SU-DHL-6 (cell line): ENCODE data around the gene RBM4B.
A peak's percentile ranks its signal among the peaks of the same experiment; 100 is the strongest.

ENCODE experiments used
- H2AFZ ChIP-seq: fragments of 200-600 bp; sonication (generic); 2 replicates; pipeline ENCODE4 v1.6.1; 2014; ENCODE audit warnings: low read depth, mild to moderate bottlenecking, moderate library complexity, mixed read lengths, antibody characterized with exemption, low read length; ENCODE audit not compliant: severe bottlenecking
- H3F3A ChIP-seq: fragments of 200-600 bp; shearing (Covaris generic); 2 replicates; pipeline ENCODE4 v1.6.0; 2016; ENCODE audit warnings: antibody characterized with exemption, mild to moderate bottlenecking; ENCODE audit not compliant: insufficient read depth
- H3K27ac ChIP-seq: fragments of 200-600 bp; sonication (generic); 2 replicates; pipeline ENCODE4 v1.5.1; 2016; ENCODE audit warnings: low read depth, mild to moderate bottlenecking, low read length, moderate library complexity, mixed read lengths
- H3K27me3 ChIP-seq: fragments of 200-600 bp; sonication (generic), shearing (Covaris generic); 2 replicates; pipeline ENCODE4 v1.6.0; 2014; ENCODE audit warnings: mild to moderate bottlenecking, low read length
- H3K36me3 ChIP-seq: fragments of 200-600 bp; sonication (generic); 2 replicates; pipeline ENCODE4 v1.6.1; 2014; ENCODE audit warnings: mild to moderate bottlenecking, low read length, mixed read lengths
- H3K4me2 ChIP-seq: fragments of 300-600, 200-600 bp; shearing (Covaris generic), sonication (generic); 2 replicates; pipeline ENCODE4 v1.6.0; 2014; ENCODE audit warnings: low read length, low read depth, mild to moderate bottlenecking; ENCODE audit not compliant: poor library complexity, severe bottlenecking
- H3K4me3 ChIP-seq: fragments of 200-600 bp; sonication (generic); 2 replicates; pipeline ENCODE4 v1.5.1; 2014; ENCODE audit warnings: antibody characterized with exemption, low read length, mild to moderate bottlenecking, mixed read lengths; ENCODE audit not compliant: insufficient read depth, poor library complexity, severe bottlenecking
- H3K79me2 ChIP-seq: fragments of 200-600 bp; sonication (generic); 2 replicates; pipeline ENCODE4 v1.6.1; 2014; ENCODE audit warnings: mild to moderate bottlenecking, low read length, moderate library complexity; ENCODE audit not compliant: insufficient read depth
- H3K9ac ChIP-seq: fragments of 200-600 bp; sonication (generic); 2 replicates; pipeline ENCODE4 v1.7.0; 2014; ENCODE audit warnings: mild to moderate bottlenecking, low read length
- H3K9me2 ChIP-seq: fragments of 200-600 bp; sonication (generic); replicated peaks from 2 replicates; pipeline ENCODE4 v1.6.1; 2014; ENCODE audit warnings: low read length; ENCODE audit not compliant: insufficient read depth
- H3K9me3 ChIP-seq: fragments of 200-600 bp; sonication (generic); 2 replicates; pipeline ENCODE4 v1.6.1; 2014; ENCODE audit warnings: low read length, mixed read lengths; ENCODE audit not compliant: insufficient read depth
- H4K20me1 ChIP-seq: fragments of 200-600 bp; sonication (generic); 2 replicates; pipeline ENCODE4 v1.6.1; 2014; ENCODE audit warnings: low read depth, mild to moderate bottlenecking, antibody characterized with exemption, low read length, moderate library complexity, mixed read lengths
- EZH2phosphoT487 ChIP-seq: fragments of 200-600 bp; sonication (generic), shearing (Covaris generic); conservative IDR thresholded peaks from 2 replicates; pipeline ENCODE4 v1.6.1; 2018; ENCODE audit warnings: mild to moderate bottlenecking, antibody characterized with exemption, low read length, moderate library complexity, mixed read lengths
- TF ChIP-seq, protein P1 (sequence below): fragments of 200-600 bp; sonication (generic); IDR thresholded peaks from one replicate; pipeline ENCODE4 v1.5.1; 2017; ENCODE audit warnings: antibody characterized with exemption, mild to moderate bottlenecking, low read length, moderate library complexity; ENCODE audit not compliant: insufficient read depth, poor library complexity, severe bottlenecking

The RBM4B gene

DNA sequence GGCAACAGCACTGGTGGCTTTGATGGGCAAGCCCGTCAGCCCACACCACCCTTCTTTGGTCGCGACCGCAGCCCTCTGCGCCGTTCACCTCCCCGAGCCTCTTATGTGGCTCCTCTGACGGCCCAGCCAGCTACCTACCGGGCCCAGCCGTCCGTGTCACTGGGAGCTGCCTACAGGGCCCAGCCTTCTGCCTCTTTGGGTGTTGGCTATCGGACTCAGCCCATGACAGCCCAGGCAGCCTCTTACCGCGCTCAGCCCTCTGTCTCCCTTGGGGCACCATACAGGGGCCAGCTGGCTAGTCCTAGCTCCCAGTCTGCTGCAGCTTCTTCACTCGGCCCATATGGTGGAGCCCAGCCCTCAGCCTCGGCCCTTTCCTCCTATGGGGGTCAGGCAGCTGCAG is 53.2 kb downstream of the RBM4B start:
- H3K27me3 ChIP-seq = no peaks in the 10 kb centered on the region
- H2AFZ ChIP-seq = no peak overlapping the region
- no peak overlapping the region for H3K27ac ChIP-seq
- peaks cover 56% of the 10 kb centered on the region for H3K36me3 ChIP-seq
- H3K9me3 ChIP-seq = no peaks in the 10 kb centered on the region
- H3K79me2 ChIP-seq = peaks cover 100% of the 10 kb centered on the region
- no peak overlapping the region for H3K9ac ChIP-seq
- no peaks in the 10 kb centered on the region for H3K9me2 ChIP-seq
- peaks cover 49% of the 10 kb centered on the region for H4K20me1 ChIP-seq
- peaks cover 6% of the 10 kb centered on the region; the same call in 1 of the 2 replicates for H3F3A ChIP-seq
- no peak overlapping the region for H3K4me2 ChIP-seq
- no peak for TF ChIP-seq EZH2phosphoT487
- TF ChIP-seq, protein P1, sequence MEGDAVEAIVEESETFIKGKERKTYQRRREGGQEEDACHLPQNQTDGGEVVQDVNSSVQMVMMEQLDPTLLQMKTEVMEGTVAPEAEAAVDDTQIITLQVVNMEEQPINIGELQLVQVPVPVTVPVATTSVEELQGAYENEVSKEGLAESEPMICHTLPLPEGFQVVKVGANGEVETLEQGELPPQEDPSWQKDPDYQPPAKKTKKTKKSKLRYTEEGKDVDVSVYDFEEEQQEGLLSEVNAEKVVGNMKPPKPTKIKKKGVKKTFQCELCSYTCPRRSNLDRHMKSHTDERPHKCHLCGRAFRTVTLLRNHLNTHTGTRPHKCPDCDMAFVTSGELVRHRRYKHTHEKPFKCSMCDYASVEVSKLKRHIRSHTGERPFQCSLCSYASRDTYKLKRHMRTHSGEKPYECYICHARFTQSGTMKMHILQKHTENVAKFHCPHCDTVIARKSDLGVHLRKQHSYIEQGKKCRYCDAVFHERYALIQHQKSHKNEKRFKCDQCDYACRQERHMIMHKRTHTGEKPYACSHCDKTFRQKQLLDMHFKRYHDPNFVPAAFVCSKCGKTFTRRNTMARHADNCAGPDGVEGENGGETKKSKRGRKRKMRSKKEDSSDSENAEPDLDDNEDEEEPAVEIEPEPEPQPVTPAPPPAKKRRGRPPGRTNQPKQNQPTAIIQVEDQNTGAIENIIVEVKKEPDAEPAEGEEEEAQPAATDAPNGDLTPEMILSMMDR = no peak
- no peak overlapping the region for H3K4me3 ChIP-seq

- Histone ChIP-seq H4K20me1 (peaks cover 58% of the 10 kb centered on the region), H3K4me2 (peak overlapping the region; percentile 81), H3K4me3 (peak overlapping the region; percentile 90), H3K9me2 (no peaks in the 10 kb centered on the region), H3K9ac (peak overlapping the region; percentile 100), H3K79me2 (peaks cover 77% of the 10 kb centered on the region), H2AFZ (no peak overlapping the region), H3F3A (peaks cover 4% of the 10 kb centered on the region; the same call in 1 of the 2 replicates), H3K27ac (no peak overlapping the region), H3K9me3 (no peaks in the 10 kb centered on the region), H3K36me3 (peaks cover 31% of the 10 kb centered on the region), H3K27me3 (no peaks in the 10 kb centered on the region)
- TF ChIP-seq, protein P1 = no peak
- TF ChIP-seq EZH2phosphoT487 = no peak
Observed at GRCh38 chr11:66619080-66619554, 58.6 kb downstream of the RBM4B start.

DNA sequence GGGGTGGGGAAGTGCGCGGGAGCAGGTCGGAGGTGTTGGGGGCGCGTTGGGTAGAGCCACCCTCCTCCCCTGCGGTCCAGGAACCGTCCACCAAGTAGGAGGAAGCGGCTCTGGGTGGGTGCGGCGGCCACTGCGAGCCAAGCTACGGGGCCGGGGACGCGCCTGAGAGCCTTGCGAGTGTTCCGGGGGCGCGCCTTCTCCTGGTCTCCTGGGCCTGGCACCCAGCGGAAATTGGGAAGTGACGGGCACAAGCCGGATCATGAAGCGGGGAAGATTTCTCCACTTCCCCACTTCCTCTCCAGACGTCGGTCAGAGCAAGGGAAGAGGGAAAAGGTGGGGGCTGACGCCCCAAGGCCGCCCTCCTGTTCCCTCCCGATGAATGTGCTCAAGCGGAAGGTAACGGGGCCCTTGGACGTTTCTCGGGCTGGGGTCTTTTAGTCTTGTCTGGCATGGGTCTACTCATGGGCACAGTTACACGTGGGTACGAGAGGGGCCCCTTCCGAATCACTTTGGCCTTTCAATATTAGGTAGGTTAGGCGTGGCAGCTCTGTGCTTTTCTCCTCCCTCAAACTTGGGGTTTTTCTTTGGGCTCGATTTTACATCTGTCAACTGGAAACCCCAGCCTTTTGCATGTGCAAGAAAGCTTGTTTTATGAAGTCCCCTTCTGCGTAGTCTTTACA is 60.4 kb downstream of the RBM4B start:
- H3K9me3 ChIP-seq = no peaks in the 10 kb centered on the region
- H2AFZ ChIP-seq = no peak overlapping the region
- no peak for TF ChIP-seq EZH2phosphoT487
- TF ChIP-seq, protein P1 = no peak
- H4K20me1 ChIP-seq = peaks cover 40% of the 10 kb centered on the region
- no peaks in the 10 kb centered on the region for H3K9me2 ChIP-seq
- H3K79me2 ChIP-seq = peaks cover 59% of the 10 kb centered on the region
- H3K27me3 ChIP-seq = no peaks in the 10 kb centered on the region
- peak overlapping the region; percentile 90 for H3K4me3 ChIP-seq
- peak overlapping the region; percentile 100 for H3K9ac ChIP-seq
- H3K4me2 ChIP-seq = peak overlapping the region; percentile 81
- H3F3A ChIP-seq = peaks cover 4% of the 10 kb centered on the region; the same call in 1 of the 2 replicates
- peak overlapping the region; percentile 69 for H3K27ac ChIP-seq
- peaks cover 15% of the 10 kb centered on the region for H3K36me3 ChIP-seq
